Measurements from ENCODE around the gene SLC24A3. TPM values are rescaled to one million over a fixed set of nuclear protein-coding genes. Genes with fewer than 3 reads are reported as not detected.
A peak's percentile ranks its signal among the peaks of the same experiment; 100 is the strongest.

SLC24A3 gene
- total RNA-seq, 1 donor from 2014 or later: 0.51 TPM

DNA sequence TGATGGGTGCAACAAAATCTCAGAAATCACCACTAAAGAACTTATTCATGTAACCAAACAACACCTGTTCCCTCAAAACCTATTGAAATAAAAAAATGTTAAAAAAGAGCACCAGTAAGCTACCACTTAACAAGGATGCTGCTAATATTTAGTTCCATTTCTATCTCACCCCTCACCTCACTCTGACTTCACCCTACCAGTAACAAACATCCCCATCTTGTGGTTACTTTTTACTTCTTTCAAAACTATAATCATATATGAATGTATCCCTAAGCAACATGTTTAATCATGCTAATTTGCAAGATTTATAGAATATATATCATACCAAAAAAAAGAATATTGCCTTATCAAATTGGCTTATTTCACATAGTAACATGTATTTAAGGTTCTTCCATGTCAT lies 27.4 kb upstream of the SLC24A3 start:
- Mint-ChIP-seq H3K9me3 (peaks cover 2% of the 10 kb centered on the region), H3K4me1 (no peaks in the 10 kb centered on the region), H3K4me3 (no peak overlapping the region), H3K27me3 (ENCODE audit: low read depth) (peaks cover 19% of the 10 kb centered on the region), H3K36me3 (ENCODE audit: low read depth) (peaks cover 3% of the 10 kb centered on the region), H3K27ac (ENCODE audit: unreplicated experiment) (no peak overlapping the region)
- DNase-seq (ENCODE audit: low read depth, low spot score): no peak
- no peak for TF ChIP-seq CTCF (conservative IDR thresholded peaks at IDR 0.05)

DNA sequence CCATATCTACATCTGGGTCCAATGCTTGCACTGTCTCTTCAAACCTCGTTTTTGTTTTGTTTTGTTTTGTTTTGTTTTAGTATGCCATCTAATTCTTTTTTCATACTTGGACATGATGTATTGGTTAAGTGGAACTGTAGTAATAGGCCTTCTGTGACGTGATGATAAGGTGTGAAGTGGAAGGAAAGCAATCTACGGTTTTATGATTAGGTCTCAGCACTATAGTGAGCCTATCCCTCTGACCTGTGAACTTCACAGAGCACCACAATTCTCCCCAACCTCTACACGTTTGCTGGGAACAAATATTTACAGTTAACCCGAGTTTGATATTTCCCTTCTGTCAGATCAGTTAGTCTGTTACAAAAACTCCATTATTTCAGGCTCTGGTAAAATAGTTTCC lies 19.1 kb upstream of the SLC24A3 start:
- Mint-ChIP-seq H3K27ac (ENCODE audit: unreplicated experiment) (no peak overlapping the region), H3K27me3 (ENCODE audit: low read depth) (peaks cover 22% of the 10 kb centered on the region), H3K4me3 (no peak overlapping the region), H3K9me3 (peaks cover 5% of the 10 kb centered on the region), H3K4me1 (no peaks in the 10 kb centered on the region), H3K36me3 (ENCODE audit: low read depth) (peaks cover 3% of the 10 kb centered on the region)
- no peak for DNase-seq (ENCODE audit: low read depth, low spot score)
- TF ChIP-seq CTCF (conservative IDR thresholded peaks at IDR 0.05): no peak

- peak; percentile 75 for DNase-seq (ENCODE audit: low read depth, low spot score)
- Mint-ChIP-seq H3K4me3 (peak overlapping the region; percentile 35), H3K9me3 (peaks cover 6% of the 10 kb centered on the region), H3K36me3 (ENCODE audit: low read depth) (no peaks in the 10 kb centered on the region), H3K27me3 (ENCODE audit: low read depth) (peaks cover 75% of the 10 kb centered on the region), H3K27ac (ENCODE audit: unreplicated experiment) (no peak overlapping the region), H3K4me1 (no peaks in the 10 kb centered on the region)
- TF ChIP-seq CTCF (conservative IDR thresholded peaks at IDR 0.05): peak; percentile 94
Measured at GRCh38 chr20:19205981-19206396, 6.5 kb upstream of the SLC24A3 start.

DNA sequence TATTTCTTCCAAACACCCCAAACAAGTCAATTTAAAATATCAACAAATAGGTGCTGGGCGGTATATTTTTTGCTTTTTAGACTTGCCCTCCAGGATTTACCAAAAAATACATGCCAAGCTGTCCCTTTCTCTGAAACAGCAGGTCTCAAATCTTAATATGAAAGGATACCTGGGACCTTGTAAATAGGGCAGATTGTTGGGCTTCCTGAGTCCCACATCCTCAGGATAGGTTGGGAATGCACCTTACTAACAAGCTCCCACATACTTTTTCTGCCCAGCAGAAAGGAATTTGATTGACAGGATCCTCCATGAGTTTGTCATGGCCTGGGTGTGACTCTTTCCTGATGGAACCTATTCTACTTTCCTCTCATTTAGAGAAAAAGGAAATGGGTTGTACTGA lies 4.9 kb upstream of the SLC24A3 start:
- Mint-ChIP-seq H3K9me3 (peaks cover 4% of the 10 kb centered on the region), H3K4me1 (no peaks in the 10 kb centered on the region), H3K27me3 (ENCODE audit: low read depth) (peaks cover 82% of the 10 kb centered on the region), H3K27ac (ENCODE audit: unreplicated experiment) (no peak overlapping the region), H3K4me3 (no peak overlapping the region), H3K36me3 (ENCODE audit: low read depth) (no peaks in the 10 kb centered on the region)
- TF ChIP-seq CTCF (conservative IDR thresholded peaks at IDR 0.05): no peak
- DNase-seq (ENCODE audit: low read depth, low spot score): no peak

GRCh38 chr20:19210391-19211155 lies 1.9 kb upstream of the SLC24A3 start:
- TF ChIP-seq CTCF (conservative IDR thresholded peaks at IDR 0.05): no peak
- H3K4me1 Mint-ChIP-seq: peaks cover 5% of the 10 kb centered on the region

More at GRCh38 chr20:19210391-19211155, 1.9 kb upstream of the SLC24A3 start:
- Mint-ChIP-seq H3K4me3 (peak overlapping the region; percentile 2), H3K27ac (ENCODE audit: unreplicated experiment) (no peak overlapping the region), H3K36me3 (ENCODE audit: low read depth) (no peaks in the 10 kb centered on the region), H3K27me3 (ENCODE audit: low read depth) (peaks cover 89% of the 10 kb centered on the region), H3K9me3 (no peaks in the 10 kb centered on the region)
- no peak for DNase-seq (ENCODE audit: low read depth, low spot score)
